Pancreas (tissue), 10 donors: Measurements from ENCODE around the gene C4B. TPM values are rescaled to one million over a fixed set of nuclear protein-coding genes. Genes with fewer than 3 reads are reported as not detected.
"Not testable (repeated sequence)": the region's sequence is repeated elsewhere in the genome, so short reads cannot be mapped to it uniquely, and the experiment has no call there.

Experiments used
- ATAC-seq, 4 donors: fragments of 200-7000 bp; cut with Tn5 transposase; one replicate each; pipeline versions ENCODE4 v1.8.0 to v1.9.1; 2020; ENCODE audit warnings: mild to moderate bottlenecking in 4 of 4, moderate library complexity in 4 of 4
- DNase-seq, 6 donors: peaks; one replicate each; pipeline ENCODE4 v3.0.0-alpha.2; 2020
- FAIRE-seq: peaks from 2 replicates; lab custom pipeline; 2012; peaks lifted over from hg19 to GRCh38; lab: Jason Lieb, UNC
- H3K27ac ChIP-seq, 4 donors: fragments of 200-600 bp; sonication (generic); 1 replicate in 3 of 4; 2 replicates in 1 of 4; pipeline versions ENCODE4 v1.5.0 to v1.8.0; 2020
- H3K27me3 ChIP-seq, 4 donors: fragments of 200-600 bp; one replicate each; pipeline ENCODE4 v1.8.0; 2021
- H3K36me3 ChIP-seq, 3 donors: fragments of 200-600 bp; sonication (generic) in 1 of 3; one replicate each; pipeline versions ENCODE4 v1.5.0 to v1.8.0; 2020 to 2021
- H3K4me1 ChIP-seq, 3 donors: fragments of 200-600 bp; one replicate each; pipeline ENCODE4 v1.8.0; 2021
- H3K4me3 ChIP-seq, 4 donors: fragments of 200-600 bp; sonication (generic) in 2 of 4; one replicate each; pipeline versions ENCODE4 v1.5.0 to v1.8.0; 2020 to 2021
- H3K9me3 ChIP-seq, 4 donors: fragments of 200-600 bp; one replicate each; pipeline ENCODE4 v1.8.0; 2021
- CTCF ChIP-seq, 4 donors: fragments of 200-600 bp; sonication (generic) in 3 of 4; IDR thresholded peaks; one replicate each; pipeline versions ENCODE4 v1.5.0 to v1.8.0; 2021; ENCODE audit warnings: antibody characterized with exemption in 4 of 4
- WGBS, 2 donors: extraction: QIAGEN DNeasy Blood & Tissue Kit; methylation state at CpG; one replicate each; pipeline ENCODE4 v1.1.7; 2013; 5-methylcytosine and 5-hydroxymethylcytosine counted together
- intact Hi-C, 3 donors: fragments of 100-400 bp; cut with DNase I; formaldehyde crosslinking; loops; one replicate each; pipeline versions ENCODE4 v1.11.1 to v1.14.2; 2022
- polyA plus RNA-seq, 2 donors: library from polyadenylated mRNA; stranded (reverse); fragments of 200-250 nt; gene quantifications; one replicate each; pipeline ENCODE4 v1.2.3, GENCODE V29; 2013
- total RNA-seq, 6 donors: library from RNA; stranded (reverse); fragmentation: NEBNext Ultra II Directional in 4 of 6; extraction: Animal tissue kit (Norgen Biotek cat#: 25700) in 4 of 6; gene quantifications; one replicate each; pipeline versions ENCODE4 v1.2.1 to v1.2.4, GENCODE V29; 2021 to 2023
- donor health status: healthy with polysubstance abuse.
- donor health status: DM: no; HTN: no; CAD: no; lungs with moderate emphysema.
- donor health status: DM: no; HTN: no; CAD: no.
- donor health status: control.
- donor health status: control.
- donor health status: Bipolar disorder and iron deficiency.
- donor health status: DM: yes; HTN: yes; CAD: no.
- donor health status: DM: no; HTN: no; CAD: no.
- donor health status: DM: no; HTN: no; CAD: no.
- donor health status: DM: yes; HTN: yes; CAD: no.

The C4B gene
- total and polyA plus RNA-seq, 8 donors, result 15.3 to 665 (median 141) TPM

GRCh38 chr6:32046450-32047083 is 32.0 kb downstream of the C4B start:
- Histone ChIP-seq H3K4me3 (no peak overlapping the region), H3K4me1 (no peaks in the 10 kb centered on the region), H3K27ac (no peak overlapping the region), H3K27me3 (no peaks in the 10 kb centered on the region), H3K9me3 (no peaks in the 10 kb centered on the region), H3K36me3 (no peaks in the 10 kb centered on the region)
- DNase-seq, result no peak
- no peak for ATAC-seq
- 35 to 47% methylated on average over 14 of the region's 14 CpGs for WGBS, 2 donors
- FAIRE-seq, result no peak
- TF ChIP-seq CTCF (IDR thresholded peaks at IDR 0.05), result no peak
- intact Hi-C loops, result no loop called here

GRCh38 chr6:32047084-32047478 is 32.5 kb downstream of the C4B start:
- 62 to 75% methylated on average over 11 of the region's 11 CpGs for WGBS, 2 donors
- no peak for FAIRE-seq
- DNase-seq, result no peak
- no peak for TF ChIP-seq CTCF (IDR thresholded peaks at IDR 0.05)
- Histone ChIP-seq H3K27ac (no peak overlapping the region), H3K27me3 (no peaks in the 10 kb centered on the region), H3K4me3 (no peak overlapping the region), H3K9me3 (no peaks in the 10 kb centered on the region), H3K4me1 (no peaks in the 10 kb centered on the region), H3K36me3 (no peaks in the 10 kb centered on the region)
- peak in 3 of 4 donors; percentile 6 to 30 (median 6) for ATAC-seq
- intact Hi-C loops, result no loop called here

- intact Hi-C loops, result no loop called here
- Histone ChIP-seq H3K4me3 (no peak overlapping the region), H3K27ac (no peak overlapping the region), H3K9me3 (no peaks in the 10 kb centered on the region), H3K36me3 (no peaks in the 10 kb centered on the region), H3K27me3 (no peaks in the 10 kb centered on the region), H3K4me1 (no peaks in the 10 kb centered on the region)
- no peak for TF ChIP-seq CTCF (IDR thresholded peaks at IDR 0.05)
- ATAC-seq (no peak), DNase-seq (no peak), FAIRE-seq (no peak)
- WGBS, 2 donors, result 61 to 73% methylated on average over 6 of the region's 6 CpGs
Measured at GRCh38 chr6:32047539-32047854, 32.9 kb downstream of the C4B start.

- no peaks in the 10 kb centered on the region for H3K9me3 ChIP-seq
- H3K4me1 ChIP-seq, result no peaks in the 10 kb centered on the region
- FAIRE-seq (no peak), DNase-seq (peak; percentile 63 to 92 (median 81)), ATAC-seq (peak; percentile 84 to 94 (median 88))
- H3K27me3 ChIP-seq, result no peaks in the 10 kb centered on the region
- WGBS, 2 donors, result 40 to 51% methylated on average over 35 to 42 of the region's 42 CpGs
- H3K36me3 ChIP-seq, result no peaks in the 10 kb centered on the region
- no peak overlapping the region for H3K27ac ChIP-seq
- no peak overlapping the region for H3K4me3 ChIP-seq
- peak; percentile 74 to 93 (median 90) for TF ChIP-seq CTCF (IDR thresholded peaks at IDR 0.05)
- intact Hi-C loops, result no loop called here
Measured at GRCh38 chr6:32047855-32048766, 33.5 kb downstream of the C4B start.

- intact Hi-C loops, H3K36me3 ChIP-seq, H3K4me3 ChIP-seq, H3K4me1 ChIP-seq, H3K27ac ChIP-seq, H3K27me3 ChIP-seq, H3K9me3 ChIP-seq, FAIRE-seq, DNase-seq, ATAC-seq: not testable (repeated sequence)
- WGBS, 2 donors, result 80 to 92% methylated on average over 20 to 21 of the region's 21 CpGs
Measured at GRCh38 chr6:32049149-32049548, 34.6 kb downstream of the C4B start.

- H3K4me3 ChIP-seq, H3K27me3 ChIP-seq, DNase-seq, intact Hi-C loops, H3K9me3 ChIP-seq, H3K36me3 ChIP-seq, H3K4me1 ChIP-seq, ATAC-seq, FAIRE-seq, H3K27ac ChIP-seq: not testable (repeated sequence)
- 82 to 92% methylated on average over 6 to 11 of the region's 11 CpGs for WGBS, 2 donors
Measured at GRCh38 chr6:32049736-32050135, 35.1 kb downstream of the C4B start.
